ENCODE results near the gene ALKBH5. TPM values are rescaled to one million over a fixed set of nuclear protein-coding genes. Genes with fewer than 3 reads are reported as not detected.

Gene ALKBH5
- 49.2 to 61.6 TPM (median 57.5 TPM) in 5 replicates for total RNA-seq (2022; extraction: Qiagen RNA extraction; ENCODE audit: low read depth)

DNA sequence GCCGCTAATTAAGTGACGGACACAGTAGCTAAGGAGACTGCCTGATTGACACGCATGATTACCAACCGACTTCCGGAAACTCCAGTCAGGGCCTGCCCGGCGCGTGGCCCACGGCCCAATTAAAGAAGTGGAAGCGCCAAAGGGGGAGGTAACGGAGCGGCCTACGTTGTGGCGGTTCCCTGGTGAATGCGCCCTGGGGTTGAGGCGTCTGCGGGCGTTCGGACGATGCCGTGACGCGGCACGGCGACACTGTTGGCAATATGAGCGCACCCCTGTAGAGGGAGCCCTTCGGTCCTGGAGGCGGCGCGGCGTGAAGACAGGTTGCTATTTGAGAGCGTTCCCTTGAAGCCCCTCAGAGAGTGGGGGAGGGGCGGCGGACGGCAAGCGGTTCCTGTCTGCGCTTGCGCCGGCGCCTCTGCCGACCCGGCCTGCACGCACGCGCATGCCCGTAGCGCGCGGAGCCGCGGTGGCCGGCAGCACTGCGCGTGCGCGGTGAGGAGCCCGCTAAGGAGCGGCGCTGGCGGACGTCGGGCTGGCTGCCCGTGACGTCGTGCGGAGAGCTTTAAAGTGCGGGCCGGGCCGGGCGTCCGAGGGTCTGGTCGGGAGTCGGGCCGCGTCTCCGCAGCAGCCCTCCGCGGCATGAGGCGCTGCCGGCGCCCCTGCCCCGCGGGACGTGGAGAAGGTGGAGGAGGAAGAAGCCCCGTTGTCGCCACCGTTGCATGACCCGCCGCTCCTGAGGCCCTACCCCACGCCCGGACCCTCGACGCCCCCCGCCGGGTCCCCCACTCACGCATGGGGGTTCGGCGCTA lies at the start of gene ALKBH5:
TSS of gene ALKBH5 (plus strand) at position 495 of the 809 bp plus-strand sequence. CDS start 416 bp downstream, outside the sequence.

DNA sequence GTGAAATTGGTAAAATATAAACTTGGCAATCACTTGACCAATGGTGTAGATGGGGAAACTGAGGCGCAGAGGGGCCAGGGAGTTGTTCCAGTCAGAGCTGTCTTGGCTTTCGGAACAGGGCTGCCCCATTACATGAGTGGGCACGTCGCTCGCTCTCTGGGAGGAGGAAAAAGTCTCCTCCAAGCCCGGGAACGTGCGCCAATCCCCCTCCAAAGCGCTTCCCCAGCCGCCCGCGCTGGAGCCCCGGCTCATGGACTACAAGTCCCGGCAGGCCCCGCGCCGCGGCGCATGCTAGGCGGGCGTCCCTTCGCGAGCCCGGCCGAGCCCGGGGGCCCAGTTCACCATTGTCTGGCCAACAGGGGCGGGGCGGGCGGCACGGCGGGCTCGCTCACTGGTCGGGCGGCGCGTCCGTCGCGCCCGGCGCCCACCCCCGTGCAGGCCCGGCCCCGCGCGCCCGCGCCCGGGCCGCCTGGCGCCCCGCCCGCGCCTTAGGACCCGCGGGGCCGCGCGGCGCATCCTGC lies 41.6 kb downstream of the ALKBH5 start, which contains the start of gene LLGL1:
TSS of gene LLGL1 (plus strand) at position 515 of the 521 bp plus-strand sequence. CDS start 48 bp downstream, outside the sequence.

DNA sequence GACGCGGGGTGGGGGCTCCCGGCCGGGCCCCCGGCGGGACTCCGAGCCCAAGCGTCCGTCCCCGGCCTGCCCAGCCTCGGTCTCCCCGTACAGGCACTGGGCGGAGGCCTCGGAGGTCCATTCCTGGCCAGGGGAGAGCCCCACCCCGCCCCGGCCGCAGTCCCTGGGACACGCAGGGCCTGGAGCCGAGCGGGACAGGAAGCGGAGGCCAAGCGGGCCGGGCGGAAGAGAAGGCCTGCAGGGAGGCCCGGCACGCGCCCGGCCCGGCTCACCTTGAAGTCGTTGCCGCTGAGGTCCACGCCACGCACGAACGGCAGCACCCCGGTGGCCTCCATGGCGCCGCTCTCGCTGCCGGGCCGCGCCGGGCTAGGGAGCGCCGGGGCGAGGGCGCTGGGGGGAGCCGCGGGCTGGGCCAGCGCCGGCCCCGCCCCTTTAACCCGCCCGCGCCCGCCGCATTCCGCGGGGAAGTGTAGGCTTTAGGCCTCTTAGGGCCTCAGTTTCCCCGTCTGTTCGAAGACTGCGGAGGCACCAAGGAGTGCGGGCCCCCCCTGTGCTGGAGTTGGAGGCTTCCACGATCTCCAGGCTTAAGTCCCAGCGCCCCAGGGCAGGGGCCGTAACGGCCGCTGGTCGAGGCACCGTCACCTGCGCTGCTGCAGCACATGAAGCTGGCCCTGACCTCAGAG lies 74.9 kb downstream of the ALKBH5 start, which contains the start of gene FLII:
TSS of gene FLII (minus strand) at position 383 of the 683 bp plus-strand sequence. CDS start at position 335, 48 bp downstream.

Other genes starting within 250 kb of the ALKBH5 start
- 19.2 to 24.3 TPM (median 20.5 TPM) in 5 replicates for gene TOM1L2, start 211.4 kb upstream of the ALKBH5 start, total RNA-seq (2022; extraction: Qiagen RNA extraction; ENCODE audit: low read depth)
- 1.8 to 2.8 TPM (median 2.4 TPM) in 5 replicates for gene DRC3, start 211.0 kb upstream of the ALKBH5 start, total RNA-seq (2022; extraction: Qiagen RNA extraction; ENCODE audit: low read depth)
- gene ATPAF2, start 144.7 kb upstream of the ALKBH5 start, total RNA-seq (2022; extraction: Qiagen RNA extraction; ENCODE audit: low read depth) = 19.6 to 31.1 TPM (median 27.9 TPM) in 5 replicates
- 8.8 to 13.4 TPM (median 10.9 TPM) in 5 replicates for gene GID4, start 144.4 kb upstream of the ALKBH5 start, total RNA-seq (2022; extraction: Qiagen RNA extraction; ENCODE audit: low read depth)
- gene DRG2, start 95.9 kb upstream of the ALKBH5 start, total RNA-seq (2022; extraction: Qiagen RNA extraction; ENCODE audit: low read depth) = 37.1 to 59.5 TPM (median 55.4 TPM) in 5 replicates
- gene MYO15A, start 75.1 kb upstream of the ALKBH5 start, total RNA-seq (2022; extraction: Qiagen RNA extraction; ENCODE audit: low read depth) = 0.24 to 0.75 TPM (median 0.27 TPM) in 5 replicates
- gene LLGL1, start 41.8 kb downstream of the ALKBH5 start, total RNA-seq (2022; extraction: Qiagen RNA extraction; ENCODE audit: low read depth) = 7.8 to 19.6 TPM (median 16.7 TPM) in 5 replicates
- 219 to 292 TPM (median 257 TPM) in 5 replicates for gene FLII, start 74.9 kb downstream of the ALKBH5 start, total RNA-seq (2022; extraction: Qiagen RNA extraction; ENCODE audit: low read depth)
- 5.8 to 11.3 TPM (median 10.7 TPM) in 5 replicates for gene MIEF2, start 76.8 kb downstream of the ALKBH5 start, total RNA-seq (2022; extraction: Qiagen RNA extraction; ENCODE audit: low read depth)
- gene TOP3A, start 131.2 kb downstream of the ALKBH5 start, total RNA-seq (2022; extraction: Qiagen RNA extraction; ENCODE audit: low read depth) = 25.4 to 41.9 TPM (median 37.7 TPM) in 5 replicates
- 13.0 to 18.0 TPM (median 16.6 TPM) in 5 replicates for gene SMCR8, start 131.5 kb downstream of the ALKBH5 start, total RNA-seq (2022; extraction: Qiagen RNA extraction; ENCODE audit: low read depth)
- gene SHMT1, start 179.7 kb downstream of the ALKBH5 start, total RNA-seq (2022; extraction: Qiagen RNA extraction; ENCODE audit: low read depth) = 36.0 to 48.0 TPM (median 45.4 TPM) in 5 replicates
- not detected in 5 replicates for gene EVPLL, start 193.9 kb downstream of the ALKBH5 start, total RNA-seq (2022; extraction: Qiagen RNA extraction; ENCODE audit: low read depth)